HFF-Myc (cell line): ENCODE measurements around the gene ATF7IP.

ENCODE experiments used
- DNase-seq: peaks from one replicate; pipeline ENCODE4 v3.0.0-alpha.2; 2011; ENCODE audit warnings: low read depth; ENCODE audit errors: extremely low read depth
- H3K4me3 ChIP-seq: replicated peaks from 2 replicates; pipeline ENCODE4 v1.5.1; 2011; ENCODE audit warnings: low read depth, mild to moderate bottlenecking, control low read depth, low read length
- CTCF ChIP-seq: IDR thresholded peaks from 2 replicates; pipeline ENCODE4 v1.5.1; 2012; ENCODE audit warnings: mild to moderate bottlenecking, low read depth, low read length, control low read depth; ENCODE audit errors: missing control alignments

Gene ATF7IP

GRCh38 chr12:14452865-14453264 is 87.4 kb downstream of the ATF7IP start:
- TF ChIP-seq CTCF = no peak
- DNase-seq = no peak
- H3K4me3 ChIP-seq = no peak overlapping the region

GRCh38 chr12:14454098-14454907 is 88.8 kb downstream of the ATF7IP start:
- peak; percentile 64 for TF ChIP-seq CTCF
- peak; percentile 29 for DNase-seq

GRCh38 chr12:14460212-14460841 is 94.8 kb downstream of the ATF7IP start:
- no peak for TF ChIP-seq CTCF
- no peak overlapping the region for H3K4me3 ChIP-seq
- no peak for DNase-seq

More at GRCh38 chr12:14454098-14454907, 88.8 kb downstream of the ATF7IP start:
- H3K4me3 ChIP-seq = no peak overlapping the region

- H3K4me3 ChIP-seq = no peak overlapping the region
- TF ChIP-seq CTCF = no peak
- no peak for DNase-seq
Measured at GRCh38 chr12:14471497-14471896, 106.0 kb downstream of the ATF7IP start.

- DNase-seq = no peak
- no peak overlapping the region for H3K4me3 ChIP-seq
- TF ChIP-seq CTCF = no peak
Measured at GRCh38 chr12:14473707-14474287, 108.3 kb downstream of the ATF7IP start.

- H3K4me3 ChIP-seq = no peak overlapping the region
- no peak for DNase-seq
- no peak for TF ChIP-seq CTCF
Measured at GRCh38 chr12:14479004-14479403, 113.5 kb downstream of the ATF7IP start.
